Smooth muscle cell (in vitro differentiated cells): ENCODE data around the gene TSPAN2. TPM values are rescaled to one million over a fixed set of nuclear protein-coding genes. Genes with fewer than 3 reads are reported as not detected.

Experiments
- DNase-seq: peaks from one replicate; lab custom pipeline; 2025; ENCODE audit not compliant: unreplicated experiment; lab: John Stamatoyannopoulos, UW
- H2AFZ ChIP-seq: fragments of 200-600 bp; sonication (generic); 2 replicates; pipeline ENCODE4 v1.6.0; 2016; ENCODE audit warnings: antibody characterized with exemption, low read depth, mild to moderate bottlenecking
- H3F3A ChIP-seq: fragments of 200-600 bp; sonication (generic); 2 replicates; pipeline ENCODE4 v1.6.0; 2017; ENCODE audit warnings: antibody characterized with exemption, low read depth
- H3K27ac ChIP-seq: fragments of 200-600 bp; sonication (generic); 2 replicates; pipeline ENCODE4 v1.5.1; 2016; ENCODE audit warnings: low read depth, mild to moderate bottlenecking
- H3K27me3 ChIP-seq: fragments of 200-600 bp; sonication (generic); 2 replicates; pipeline ENCODE4 v1.6.1; 2016; ENCODE audit warnings: low read depth, mild to moderate bottlenecking
- H3K36me3 ChIP-seq: fragments of 200-600 bp; sonication (generic); 2 replicates; pipeline ENCODE4 v1.5.1; 2016; ENCODE audit warnings: low read depth
- H3K4me1 ChIP-seq: fragments of 200-600 bp; sonication (generic); 2 replicates; pipeline ENCODE4 v1.5.1; 2016; ENCODE audit warnings: low read depth
- H3K4me2 ChIP-seq: fragments of 200-600 bp; sonication (generic); 2 replicates; pipeline ENCODE4 v1.6.0; 2016; ENCODE audit warnings: mild to moderate bottlenecking
- H3K4me3 ChIP-seq: fragments of 200-600 bp; sonication (generic); 2 replicates; pipeline ENCODE4 v1.5.1; 2016; ENCODE audit warnings: mild to moderate bottlenecking
- H3K79me2 ChIP-seq: fragments of 200-600 bp; sonication (generic); 2 replicates; pipeline ENCODE4 v1.6.0; 2016; ENCODE audit warnings: low read depth, mild to moderate bottlenecking
- H3K9ac ChIP-seq: fragments of 200-600 bp; sonication (generic); 2 replicates; pipeline ENCODE4 v1.6.0; 2016; ENCODE audit warnings: low read depth
- H3K9me3 ChIP-seq: fragments of 200-600 bp; sonication (generic); replicated peaks from 2 replicates; pipeline ENCODE4 v1.5.1; 2016; ENCODE audit warnings: low read depth
- H4K20me1 ChIP-seq: fragments of 200-600 bp; sonication (generic); 2 replicates; pipeline ENCODE4 v1.6.0; 2016; ENCODE audit warnings: low read depth
- CTCF ChIP-seq: fragments of 200-600 bp; sonication (generic); IDR thresholded peaks from 2 replicates; pipeline ENCODE4 v1.5.1; 2017; ENCODE audit warnings: borderline replicate concordance, mild to moderate bottlenecking, antibody characterized with exemption; ENCODE audit not compliant: insufficient read depth, poor library complexity, severe bottlenecking
- WGBS: methylation state at CpG from one replicate; pipeline ENCODE4 v1.1.7; 2016; ENCODE audit warnings: low lambda C conversion rate; 5-methylcytosine and 5-hydroxymethylcytosine counted together
- polyA plus RNA-seq: library from polyadenylated mRNA; unstranded; fragments of >200 nt; fragmentation: Nextera tagmentation; extraction: Ambion mirVana; gene quantifications from 2 replicates; pipeline ENCODE4 v1.2.1, GENCODE V29; 2016
- total RNA-seq: library from RNA; depleted of rRNA; stranded (reverse); fragments of >200 nt; gene quantifications from 2 replicates; pipeline ENCODE4 v1.2.3, GENCODE V29; 2014

The TSPAN2 gene
- total and polyA plus RNA-seq, 2 experiments from 2014 or later, result 13.8 to 17.4 TPM

GRCh38 chr1:115090956-115091355 is 1.7 kb upstream of the TSPAN2 start:
- TF ChIP-seq CTCF, result no peak
- DNase-seq, result no peak
- Histone ChIP-seq H3K4me3 (no peak overlapping the region), H3K9ac (no peak overlapping the region), H3K27me3 (no peaks in the 10 kb centered on the region), H3K36me3 (no peaks in the 10 kb centered on the region), H3K27ac (no peak overlapping the region), H3K4me2 (peak overlapping the region; percentile 97), H2AFZ (no peak overlapping the region), H3K9me3 (no peaks in the 10 kb centered on the region), H3K79me2 (no peaks in the 10 kb centered on the region), H3F3A (no peaks in the 10 kb centered on the region), H4K20me1 (no peaks in the 10 kb centered on the region), H3K4me1 (peaks cover 7% of the 10 kb centered on the region)
- 97% methylated on average over 4 of the region's 4 CpGs for WGBS

- Histone ChIP-seq H2AFZ (peak overlapping the region; percentile 73), H3K4me3 (no peak overlapping the region), H3K79me2 (no peaks in the 10 kb centered on the region), H3K27ac (peak overlapping the region; percentile 77), H3K4me2 (peak overlapping the region; percentile 97), H3K4me1 (peaks cover 7% of the 10 kb centered on the region), H3K9me3 (no peaks in the 10 kb centered on the region), H3K9ac (peak overlapping the region; percentile 20), H3K27me3 (no peaks in the 10 kb centered on the region), H4K20me1 (no peaks in the 10 kb centered on the region), H3K36me3 (no peaks in the 10 kb centered on the region), H3F3A (no peaks in the 10 kb centered on the region)
- TF ChIP-seq CTCF, result no peak
- DNase-seq, result no peak
- WGBS, result 25% methylated on average over 8 of the region's 8 CpGs
Observed at GRCh38 chr1:115090540-115090939, 1.2 kb upstream of the TSPAN2 start.

- H3K4me3 ChIP-seq, result peak overlapping the region; percentile 63
- H3K36me3 ChIP-seq, result no peaks in the 10 kb centered on the region
- H3K9ac ChIP-seq, result peak overlapping the region; percentile 20
- H4K20me1 ChIP-seq, result no peaks in the 10 kb centered on the region
- TF ChIP-seq CTCF, result no peak
- WGBS, result 31% methylated on average over 2 of the region's 2 CpGs
- H3K79me2 ChIP-seq, result no peaks in the 10 kb centered on the region
- H2AFZ ChIP-seq, result peak overlapping the region; percentile 73
- peaks cover 7% of the 10 kb centered on the region for H3K4me1 ChIP-seq
- H3K27ac ChIP-seq, result peak overlapping the region; percentile 77
- no peaks in the 10 kb centered on the region for H3K27me3 ChIP-seq
- DNase-seq, result no peak
- H3K9me3 ChIP-seq, result no peaks in the 10 kb centered on the region
- H3F3A ChIP-seq, result no peaks in the 10 kb centered on the region
- peak overlapping the region; percentile 97 for H3K4me2 ChIP-seq
Observed at GRCh38 chr1:115090186-115090490, 835 bp upstream of the TSPAN2 start.

GRCh38 chr1:115088871-115089419 is 358 bp downstream of the TSPAN2 start:
- H3K27me3 ChIP-seq, result no peaks in the 10 kb centered on the region
- WGBS, result 4% methylated on average over 19 of the region's 25 CpGs
- peak overlapping the region; percentile 63 for H3K4me3 ChIP-seq
- H3K36me3 ChIP-seq, result no peaks in the 10 kb centered on the region
- no peaks in the 10 kb centered on the region for H3F3A ChIP-seq
- peaks cover 7% of the 10 kb centered on the region for H3K4me1 ChIP-seq
- H4K20me1 ChIP-seq, result no peaks in the 10 kb centered on the region
- H3K9ac ChIP-seq, result no peak overlapping the region
- peak overlapping the region; percentile 81 for H2AFZ ChIP-seq
- H3K9me3 ChIP-seq, result no peaks in the 10 kb centered on the region
- no peak for TF ChIP-seq CTCF
- H3K27ac ChIP-seq, result no peak overlapping the region
- DNase-seq, result no peak
- peak overlapping the region; percentile 97 for H3K4me2 ChIP-seq
- no peaks in the 10 kb centered on the region for H3K79me2 ChIP-seq
